ENCODE data around the gene KCTD10.
"Not testable (repeated sequence)": the region's sequence is repeated elsewhere in the genome, so short reads cannot be mapped to it uniquely, and the experiment has no call there.

KCTD10 gene

GRCh38 chr12:109473526-109474270, 3.4 kb downstream of the KCTD10 start:
- H3K4me3 ChIP-seq (ENCODE audit: low read depth, low read length) = not testable (repeated sequence)

GRCh38 chr12:109473006-109473405, 4.1 kb downstream of the KCTD10 start:
- no peak overlapping the region for H3K4me3 ChIP-seq (ENCODE audit: low read depth, low read length)

GRCh38 chr12:109469517-109469916, 7.6 kb downstream of the KCTD10 start:
- no peak overlapping the region for H3K4me3 ChIP-seq (ENCODE audit: low read depth, low read length)

GRCh38 chr12:109467978-109468676, 9.0 kb downstream of the KCTD10 start:
- H3K4me3 ChIP-seq (ENCODE audit: low read depth, low read length) = no peak overlapping the region

GRCh38 chr12:109466821-109467220, 10.3 kb downstream of the KCTD10 start:
- no peak overlapping the region for H3K4me3 ChIP-seq (ENCODE audit: low read depth, low read length)

GRCh38 chr12:109466305-109466704, 10.8 kb downstream of the KCTD10 start:
- H3K4me3 ChIP-seq (ENCODE audit: low read depth, low read length) = no peak overlapping the region

GRCh38 chr12:109464642-109465351, 12.3 kb downstream of the KCTD10 start:
- no peak overlapping the region for H3K4me3 ChIP-seq (ENCODE audit: low read depth, low read length)

GRCh38 chr12:109463756-109464155, 13.3 kb downstream of the KCTD10 start:
- H3K4me3 ChIP-seq (ENCODE audit: low read depth, low read length) = no peak overlapping the region

GRCh38 chr12:109462868-109463692, 14.0 kb downstream of the KCTD10 start:
- no peak overlapping the region for H3K4me3 ChIP-seq (ENCODE audit: low read depth, low read length)

- H3K4me3 ChIP-seq (ENCODE audit: low read depth, low read length) = no peak overlapping the region
Measured at GRCh38 chr12:109461846-109462756, 15.0 kb downstream of the KCTD10 start.

GRCh38 chr12:109461049-109461845, 15.9 kb downstream of the KCTD10 start:
- H3K4me3 ChIP-seq (ENCODE audit: low read depth, low read length) = no peak overlapping the region

GRCh38 chr12:109460538-109460937, 16.6 kb downstream of the KCTD10 start:
- no peak overlapping the region for H3K4me3 ChIP-seq (ENCODE audit: low read depth, low read length)

- no peak overlapping the region for H3K4me3 ChIP-seq (ENCODE audit: low read depth, low read length)
Measured at GRCh38 chr12:109459247-109459646, 17.9 kb downstream of the KCTD10 start.

- H3K4me3 ChIP-seq (ENCODE audit: low read depth, low read length) = no peak overlapping the region
Measured at GRCh38 chr12:109458771-109459208, 18.3 kb downstream of the KCTD10 start.

GRCh38 chr12:109458086-109458485, 19.0 kb downstream of the KCTD10 start:
- H3K4me3 ChIP-seq (ENCODE audit: low read depth, low read length) = no peak overlapping the region

GRCh38 chr12:109455706-109456105, 21.4 kb downstream of the KCTD10 start:
- no peak overlapping the region for H3K4me3 ChIP-seq (ENCODE audit: low read depth, low read length)

- no peak overlapping the region for H3K4me3 ChIP-seq (ENCODE audit: low read depth, low read length)
Measured at GRCh38 chr12:109452489-109452888, 24.6 kb downstream of the KCTD10 start.

- no peak overlapping the region for H3K4me3 ChIP-seq (ENCODE audit: low read depth, low read length)
Measured at GRCh38 chr12:109451400-109451799, 25.7 kb downstream of the KCTD10 start.

GRCh38 chr12:109450980-109451379, 26.1 kb downstream of the KCTD10 start:
- H3K4me3 ChIP-seq (ENCODE audit: low read depth, low read length) = no peak overlapping the region

All from iPS-11a (cell line).